Measurements from ENCODE around the gene EEF1B2. TPM values are rescaled to one million over a fixed set of nuclear protein-coding genes. Genes with fewer than 3 reads are reported as not detected.
A peak's percentile ranks its signal among the peaks of the same experiment; 100 is the strongest.
"Not testable (repeated sequence)": the region's sequence is repeated elsewhere in the genome, so short reads cannot be mapped to it uniquely, and the experiment has no call there.

Gene EEF1B2
- polyA plus RNA-seq, 1 donor (not counting 4 experiments of a cell fraction or from before 2014, with no cell fraction given) = 1,066 TPM

DNA sequence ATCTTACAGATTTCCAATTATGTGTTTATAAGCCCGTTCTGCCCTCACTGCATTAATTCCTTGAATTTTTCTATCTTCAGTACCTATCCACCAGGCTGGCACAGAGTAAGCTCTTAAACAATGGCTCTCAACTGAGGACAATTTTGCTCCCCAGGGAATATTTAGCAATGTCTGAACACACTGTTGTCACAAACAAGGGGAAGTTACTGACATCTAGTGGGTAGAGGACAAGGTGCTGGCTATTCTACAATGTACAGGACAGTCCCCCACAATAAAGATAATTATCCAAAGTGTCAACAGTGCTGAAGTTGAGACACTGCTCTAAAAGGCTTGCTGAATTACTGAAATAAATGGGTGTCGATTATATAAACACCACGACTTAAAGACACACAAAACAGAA is 5.5 kb upstream of the EEF1B2 start:
- Histone ChIP-seq H3K27ac (ENCODE audit: control insufficient read depth, insufficient read depth, low read length) (no peak overlapping the region), H3K4me3 (ENCODE audit: control insufficient read depth in 2 of 3, extremely low read depth in 1 of 3, insufficient read depth in 2 of 3, low read depth in 1 of 3, low read length in 3 of 3) (no peak overlapping the region), H3K27me3 (ENCODE audit: control insufficient read depth, extremely low read depth, insufficient read depth, low read length) (no peaks in the 10 kb centered on the region), H2AFZ (ENCODE audit: control insufficient read depth, low read length) (no peak overlapping the region), H3K36me3 (ENCODE audit: control insufficient read depth in 2 of 2, extremely low read depth in 1 of 2, insufficient read depth in 2 of 2, low read length in 2 of 2) (peaks cover 0 to 8% of the 10 kb centered on the region in 2 experiments), H3K4me1 (ENCODE audit: control insufficient read depth, extremely low read depth, insufficient read depth, low read length) (peaks cover 7% of the 10 kb centered on the region), H3K4me2 (ENCODE audit: control insufficient read depth, extremely low read depth, insufficient read depth, low read depth, low read length) (no peak overlapping the region), H3K9me1 (ENCODE audit: control insufficient read depth, extremely low read depth, insufficient read depth, low read length) (no peaks in the 10 kb centered on the region), H4K20me1 (ENCODE audit: control insufficient read depth, extremely low read depth, insufficient read depth, low read length) (no peaks in the 10 kb centered on the region), H3K9ac (ENCODE audit: control insufficient read depth, extremely low read depth, insufficient read depth, low read length) (no peak overlapping the region), H3K79me2 (ENCODE audit: control insufficient read depth, insufficient read depth, low read length) (peaks cover 63% of the 10 kb centered on the region), H3K9me3 (ENCODE audit: control insufficient read depth, low read depth, low read length) (no peaks in the 10 kb centered on the region)
- DNase-seq (ENCODE audit: low read depth, low spot score) = no peak
- TF ChIP-seq EZH2 (IDR thresholded peaks at IDR 0.05; ENCODE audit: low read length) (no peak), CTCF (optimal IDR thresholded peaks at IDR 0.05 in 1 of 3, IDR thresholded peaks at IDR 0.05 in 1 of 3, conservative IDR thresholded peaks at IDR 0.05 in 1 of 3; ENCODE audit: extremely low read depth in 1 of 3, insufficient read depth in 2 of 3, low read length in 3 of 3) (no peak)
- no peak for FAIRE-seq
- dilution Hi-C loops (cut with MboI; ENCODE audit: extremely low pct_ligation_motif_present, low sequenced_read_pairs) = no loop called here

- H3K9me1 ChIP-seq (ENCODE audit: control insufficient read depth, extremely low read depth, insufficient read depth, low read length); FAIRE-seq; H4K20me1 ChIP-seq (ENCODE audit: control insufficient read depth, extremely low read depth, insufficient read depth, low read length); H2AFZ ChIP-seq (ENCODE audit: control insufficient read depth, low read length); H3K9me3 ChIP-seq (ENCODE audit: control insufficient read depth, low read depth, low read length); dilution Hi-C loops (cut with MboI; ENCODE audit: extremely low pct_ligation_motif_present, low sequenced_read_pairs); H3K27me3 ChIP-seq (ENCODE audit: control insufficient read depth, extremely low read depth, insufficient read depth, low read length); H3K4me3 ChIP-seq (ENCODE audit: control insufficient read depth in 2 of 3, extremely low read depth in 1 of 3, insufficient read depth in 2 of 3, low read depth in 1 of 3, low read length in 3 of 3); DNase-seq (ENCODE audit: low read depth, low spot score); H3K9ac ChIP-seq (ENCODE audit: control insufficient read depth, extremely low read depth, insufficient read depth, low read length); H3K27ac ChIP-seq (ENCODE audit: control insufficient read depth, insufficient read depth, low read length): not testable (repeated sequence)
- peak overlapping the region; percentile 94 for H3K4me2 ChIP-seq (ENCODE audit: control insufficient read depth, extremely low read depth, insufficient read depth, low read depth, low read length)
- peaks cover 13% of the 10 kb centered on the region for H3K4me1 ChIP-seq (ENCODE audit: control insufficient read depth, extremely low read depth, insufficient read depth, low read length)
- peaks cover 85% of the 10 kb centered on the region for H3K79me2 ChIP-seq (ENCODE audit: control insufficient read depth, insufficient read depth, low read length)
- H3K36me3 ChIP-seq (ENCODE audit: control insufficient read depth in 2 of 2, extremely low read depth in 1 of 2, insufficient read depth in 2 of 2, low read length in 2 of 2) = peaks cover 7 to 10% of the 10 kb centered on the region in 2 experiments
Measured at GRCh38 chr2:206157014-206157413, 2.7 kb upstream of the EEF1B2 start.
